GM18951 (cell line): Measurements from ENCODE around the gene ZNF750.

Experiments used
- POLR2A ChIP-seq: IDR thresholded peaks from 4 replicates; pipeline ENCODE4 v1.6.1; 2011; ENCODE audit warnings: mild to moderate bottlenecking; ENCODE audit not compliant: insufficient read length, insufficient read depth; ENCODE audit errors: extremely low read depth
- in situ Hi-C: fragments of 300-500 bp; cut with MboI; formaldehyde crosslinking; loops from one replicate; pipeline ENCODE4 v1.12.0; 2022; ENCODE audit warnings: low sequenced_read_pairs, mixed read lengths, inconsistent platforms; ENCODE audit not compliant: unreplicated experiment

Gene ZNF750

DNA sequence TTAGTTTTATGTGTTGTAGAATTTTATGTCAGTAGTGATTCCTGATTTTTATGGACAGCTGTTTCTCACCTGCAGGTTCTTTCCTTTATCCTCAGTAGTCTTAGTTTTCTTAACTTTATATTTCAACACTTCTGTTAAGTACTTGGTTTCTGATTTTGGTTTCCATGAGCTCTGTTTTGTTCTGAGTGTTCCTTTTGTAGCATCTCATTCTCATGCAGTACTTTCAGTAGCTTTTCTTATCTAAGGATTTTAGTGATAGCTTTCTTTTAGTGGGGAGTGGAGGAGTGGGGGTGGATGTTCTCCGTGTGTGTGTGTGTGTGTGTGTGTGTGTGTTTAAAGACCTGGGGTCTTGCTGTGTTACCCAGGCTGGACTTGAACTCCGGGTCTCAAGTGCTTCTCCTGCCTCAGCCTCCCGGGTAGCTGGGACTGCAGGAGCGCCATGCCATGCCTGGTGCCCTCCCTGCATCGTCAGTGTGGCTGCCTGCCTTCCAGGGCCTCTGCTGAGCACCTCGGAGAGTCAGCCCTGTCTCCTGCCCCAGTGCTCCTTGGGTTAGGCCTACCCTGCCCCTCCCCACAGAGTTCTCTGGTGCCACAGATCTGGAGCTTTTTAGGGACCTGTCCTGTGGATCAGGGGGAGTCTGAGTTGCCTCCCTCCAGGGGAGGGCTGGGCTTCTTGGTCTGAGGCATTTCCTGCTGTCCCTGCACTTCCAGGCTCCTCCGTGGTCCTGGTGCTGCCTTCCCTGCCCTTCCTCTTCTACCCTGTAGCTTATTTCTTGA is 4.3 kb upstream of the ZNF750 start:
- in situ Hi-C loops: no loop called here
- no peak for TF ChIP-seq POLR2A

DNA sequence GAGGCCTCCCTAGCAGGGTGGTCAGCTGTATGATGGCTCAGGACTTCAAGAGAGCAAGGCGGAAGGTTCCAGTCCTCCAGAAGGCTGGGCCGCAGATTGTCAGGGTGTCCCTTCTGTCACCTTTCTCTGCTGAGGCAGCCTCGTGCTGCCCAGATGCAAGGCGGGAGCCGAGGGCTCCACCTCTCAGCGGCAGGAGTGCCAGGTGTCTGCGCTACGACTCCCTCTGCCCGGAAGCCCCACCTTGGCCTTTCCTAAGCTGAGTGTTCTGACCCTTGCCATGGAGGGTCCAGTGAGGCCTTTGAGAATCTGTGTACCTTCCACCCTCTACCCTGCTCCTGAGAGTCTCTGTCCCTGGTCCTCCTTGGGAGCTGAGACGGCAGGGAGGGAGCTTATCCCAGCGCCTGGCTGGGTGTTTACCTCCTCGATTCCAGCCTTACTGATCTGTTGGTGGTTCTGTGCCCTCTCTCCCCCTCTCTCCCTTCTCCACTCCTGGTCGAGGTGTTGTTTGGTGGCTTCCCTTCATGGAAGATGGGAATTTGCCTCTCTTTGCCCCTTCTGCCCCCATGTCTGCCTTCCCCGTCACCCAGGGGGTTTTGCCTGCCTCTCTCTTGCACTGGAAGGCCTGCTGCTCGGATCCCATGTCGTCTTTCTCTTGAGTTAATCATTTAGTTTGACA is 2.2 kb upstream of the ZNF750 start:
- in situ Hi-C loops: no loop called here
- no peak for TF ChIP-seq POLR2A

DNA sequence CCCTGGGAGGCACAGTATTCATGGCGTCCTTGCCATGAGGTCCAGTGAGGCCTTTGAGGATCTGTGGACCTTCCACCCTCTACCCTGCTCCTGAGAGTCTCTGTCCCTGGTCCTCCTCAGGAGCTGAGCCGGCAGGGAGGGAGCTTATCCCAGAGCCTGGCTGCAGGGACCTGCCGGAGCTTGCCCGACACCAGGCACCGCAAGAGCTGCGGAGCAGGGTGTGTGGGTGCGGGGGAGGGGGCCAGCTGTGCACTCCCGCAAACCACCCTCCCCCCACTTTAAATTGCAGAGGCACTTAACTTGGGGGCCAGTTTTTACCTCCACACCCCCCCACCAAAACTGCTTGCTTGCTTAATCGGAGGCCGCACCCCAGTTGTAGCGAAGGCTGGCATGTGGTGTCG is 609 bp upstream of the ZNF750 start:
- no peak for TF ChIP-seq POLR2A
- in situ Hi-C loops: no loop called here

DNA sequence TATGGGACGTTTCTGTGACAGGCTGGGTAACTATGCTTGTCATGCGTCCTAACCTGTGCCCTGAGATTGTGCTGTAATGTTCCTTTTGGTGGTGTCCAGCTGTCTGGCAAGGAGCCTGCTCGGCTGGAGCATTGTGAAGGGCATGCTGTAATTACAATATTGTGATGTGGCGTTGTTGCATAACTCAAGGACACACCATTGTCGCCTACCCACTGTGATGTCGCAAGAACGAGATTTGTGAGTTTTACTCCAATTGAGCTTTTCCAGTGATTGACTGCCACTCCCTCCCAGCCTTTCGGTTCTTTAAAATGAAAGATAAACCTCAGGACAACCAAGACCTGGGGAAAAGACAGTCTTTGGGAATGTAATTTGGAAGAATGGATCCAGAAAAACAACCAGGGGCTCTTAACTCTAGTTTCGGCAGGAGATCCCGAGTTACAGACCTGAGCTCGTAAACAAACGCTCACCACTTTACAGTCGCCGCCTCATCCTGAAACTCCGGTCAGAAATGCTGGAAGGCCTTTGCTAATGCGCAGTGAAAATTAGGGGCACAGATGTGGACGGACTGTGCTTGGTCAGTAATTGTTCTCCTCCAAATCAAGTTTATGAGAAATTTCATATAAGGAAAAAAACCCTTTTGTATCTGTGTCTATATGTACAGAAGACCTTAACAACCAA is 1.3 kb downstream of the ZNF750 start:
- TF ChIP-seq POLR2A: no peak
- in situ Hi-C loops: no loop called here

DNA sequence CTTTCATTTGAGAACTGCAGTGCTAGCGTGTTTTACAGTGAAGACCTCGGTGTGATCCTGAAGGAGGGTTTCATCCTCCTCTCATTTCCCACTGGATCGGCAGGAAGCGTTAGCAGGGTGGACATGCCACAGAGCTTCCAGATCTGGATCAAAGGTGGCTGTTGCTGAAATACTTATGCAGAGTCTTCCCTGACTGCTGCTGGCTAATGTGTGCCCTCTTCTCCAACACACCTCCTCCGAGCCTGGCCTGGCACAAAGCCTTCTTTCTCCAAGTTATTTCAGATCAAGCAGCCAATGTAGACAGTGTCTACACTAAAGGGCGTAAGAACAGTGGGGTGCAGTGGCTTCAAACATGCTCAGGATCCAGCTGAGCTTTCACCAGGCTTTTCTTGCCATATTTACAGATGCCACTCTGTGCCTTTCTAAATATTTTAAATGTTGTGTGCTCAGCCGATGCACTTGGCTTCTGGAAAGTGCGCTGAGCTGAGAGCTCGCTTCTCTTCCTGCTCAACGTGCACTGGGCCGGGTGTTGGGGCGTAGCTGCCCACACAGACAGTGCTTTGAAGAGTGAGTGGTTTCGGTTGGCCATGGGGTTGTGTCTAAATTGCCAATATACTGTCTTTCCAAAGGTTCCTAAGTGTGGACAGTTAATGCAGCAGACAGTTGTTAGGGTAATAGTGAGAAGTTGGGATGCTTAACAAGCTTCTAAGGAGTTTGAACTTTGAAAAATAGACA is 2.1 kb downstream of the ZNF750 start:
- in situ Hi-C loops: no loop called here

DNA sequence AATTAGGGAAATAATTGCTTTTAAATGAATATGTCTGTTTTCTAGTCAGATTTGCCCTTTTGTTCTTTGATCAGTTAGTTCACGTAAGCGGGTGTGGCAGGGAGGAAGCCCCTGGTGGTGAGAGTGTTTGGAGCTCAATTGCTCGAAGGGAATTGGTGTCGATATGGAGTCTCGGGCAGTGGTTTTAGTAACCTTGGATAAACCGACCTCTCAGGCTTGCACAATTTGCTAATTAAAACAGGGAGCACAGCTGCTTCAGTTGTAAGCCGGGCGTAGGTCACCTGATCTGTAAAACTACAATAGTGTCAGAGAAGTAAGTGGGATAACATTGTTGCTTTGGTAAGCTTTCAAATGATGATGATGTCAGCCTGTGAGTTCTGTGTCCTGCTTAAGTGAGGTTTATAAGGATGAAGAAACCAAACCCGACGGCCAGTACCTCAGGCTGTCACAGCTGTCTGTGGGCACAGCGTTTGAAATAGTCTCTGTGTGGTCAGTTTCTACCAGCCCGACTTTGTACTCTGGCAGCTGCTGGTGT is 2.9 kb downstream of the ZNF750 start:
- TF ChIP-seq POLR2A: no peak
- in situ Hi-C loops: no loop called here

More for the DNA sequence above, 2.1 kb downstream of the ZNF750 start:
- TF ChIP-seq POLR2A: no peak

DNA sequence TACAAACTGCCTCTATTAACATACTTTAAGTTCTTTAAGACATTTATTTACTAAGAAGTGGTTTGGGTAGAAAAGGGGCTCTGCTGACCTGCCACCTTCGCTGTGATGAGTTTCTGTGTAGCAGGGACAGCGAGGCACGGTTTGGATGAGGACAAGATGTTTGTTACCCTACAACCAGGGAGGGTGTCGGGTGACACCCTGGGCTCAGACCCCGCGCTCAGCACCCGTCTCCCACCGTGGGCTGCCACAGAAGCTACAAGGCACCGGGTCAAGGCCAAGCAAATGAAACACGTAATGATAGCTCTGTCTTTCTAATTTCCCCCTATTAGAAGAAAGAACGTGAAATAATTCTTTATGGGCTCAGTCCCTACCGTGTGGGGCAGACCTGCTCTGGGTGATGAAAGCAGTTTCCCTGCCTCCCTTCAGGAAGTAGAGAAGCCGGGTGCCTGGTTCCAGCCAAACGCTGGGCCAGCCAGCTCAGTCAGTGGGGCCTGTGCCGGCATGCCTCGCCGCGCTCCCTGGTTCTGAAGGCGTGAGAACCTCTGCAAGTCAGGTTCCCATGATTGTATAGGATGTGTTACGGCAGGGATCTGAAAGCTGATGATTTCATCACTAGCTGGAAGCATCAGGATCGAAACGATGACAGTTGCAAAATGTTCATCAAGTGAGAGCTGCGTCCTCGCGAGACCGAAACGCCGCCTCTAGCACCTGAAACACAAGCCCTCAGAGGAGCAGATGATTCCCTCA is 3.9 kb downstream of the ZNF750 start:
- in situ Hi-C loops: no loop called here
- TF ChIP-seq POLR2A: no peak

DNA sequence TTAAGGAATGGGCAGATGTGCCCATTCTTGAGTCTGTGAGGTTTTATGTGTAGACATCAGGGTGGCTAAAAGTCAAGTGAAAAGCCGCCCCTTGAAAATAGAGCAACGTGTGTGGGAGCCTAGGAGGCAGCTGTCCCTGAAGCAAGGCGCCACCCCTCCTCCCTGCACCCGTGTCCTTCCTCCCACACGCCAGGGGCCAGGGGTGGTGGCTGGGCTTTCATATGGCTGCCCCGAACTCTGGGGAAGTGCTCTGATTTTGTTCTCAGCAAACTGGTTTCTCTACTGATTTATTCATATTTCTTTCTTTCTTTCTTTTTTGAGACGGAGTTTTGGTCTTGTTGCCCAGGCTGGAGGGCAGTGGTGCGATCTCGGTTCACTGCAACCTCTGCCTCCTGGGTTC is 4.7 kb downstream of the ZNF750 start:
- in situ Hi-C loops: no loop called here
- no peak for TF ChIP-seq POLR2A

DNA sequence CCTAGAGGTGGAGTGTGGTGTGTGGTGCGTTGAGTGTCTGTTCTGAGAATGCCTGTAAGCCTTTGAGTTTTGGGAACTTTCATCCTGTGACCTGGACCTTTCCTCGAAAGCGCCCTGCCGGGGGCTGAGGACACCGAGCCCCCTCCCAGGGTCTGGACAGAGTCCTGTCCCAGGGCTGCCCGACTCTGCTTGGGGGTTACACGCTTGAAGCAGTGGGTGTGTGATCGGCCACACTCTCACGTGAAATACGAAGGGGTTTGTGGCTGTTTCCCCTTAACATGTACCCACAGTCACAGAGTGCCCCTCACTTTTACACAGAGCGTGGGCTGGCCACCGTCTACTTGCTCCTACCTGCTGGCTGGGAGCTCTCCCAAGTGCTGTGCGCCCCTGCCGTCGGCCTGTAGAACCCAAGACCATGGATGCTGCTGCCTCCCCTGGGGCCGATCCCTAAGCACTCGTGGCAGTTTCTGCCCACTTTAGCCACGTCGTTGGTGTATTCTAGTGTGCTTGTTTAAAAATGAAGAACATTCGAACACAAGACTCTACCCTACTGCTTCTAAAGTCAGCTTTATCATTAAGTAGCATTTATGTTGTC is 6.8 kb downstream of the ZNF750 start:
- no peak for TF ChIP-seq POLR2A
- in situ Hi-C loops: no loop called here

DNA sequence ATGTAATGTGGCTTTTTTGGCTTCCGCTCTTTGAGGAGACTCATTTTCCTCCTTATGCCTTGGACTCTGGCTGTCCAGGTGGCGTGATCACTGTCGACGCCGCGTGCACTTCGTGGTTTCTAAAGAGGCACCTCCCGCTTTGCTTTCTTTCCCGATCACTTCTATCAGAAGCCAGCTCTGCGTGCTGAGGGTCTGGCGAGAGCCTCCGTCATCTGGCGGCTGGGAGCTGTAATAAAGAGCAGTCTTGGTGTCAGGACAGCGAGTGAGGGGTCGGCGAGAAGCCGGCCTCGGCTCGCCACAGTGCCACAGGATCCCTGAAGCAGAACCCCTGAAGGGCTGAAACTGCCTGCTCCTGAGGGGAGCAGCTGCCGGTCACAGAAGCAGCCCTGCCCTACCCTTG is 7.4 kb downstream of the ZNF750 start:
- TF ChIP-seq POLR2A: no peak
- in situ Hi-C loops: no loop called here

DNA sequence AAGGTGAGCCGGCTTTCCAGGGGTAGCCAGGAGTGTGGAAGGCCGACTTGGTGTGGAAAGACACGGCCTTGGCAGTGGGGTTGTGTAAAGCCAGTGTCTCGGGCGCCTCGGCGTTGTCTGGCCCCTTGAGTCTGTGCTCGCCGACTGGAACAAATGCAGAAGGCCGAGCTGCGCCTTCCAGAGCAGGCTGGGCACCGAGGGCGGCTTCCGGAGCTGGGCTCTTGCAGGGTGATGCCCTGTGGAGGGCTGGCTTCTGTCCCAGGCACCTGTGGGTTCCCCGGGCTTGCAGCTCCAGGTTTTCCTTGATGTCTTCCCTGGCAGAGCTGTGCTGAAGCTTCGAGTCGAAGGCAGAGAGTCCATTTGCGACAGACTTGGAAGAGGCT is 8.0 kb downstream of the ZNF750 start:
- in situ Hi-C loops: no loop called here
- TF ChIP-seq POLR2A: no peak
